ENCODE data around the gene MIPEP.

MIPEP gene

GRCh38 chr13:23848646-23849141 is 40.5 kb downstream of the MIPEP start:
- no peak for DNase-seq

- DNase-seq = no peak
These were observed 41.2 kb downstream of the MIPEP start for GRCh38 chr13:23848019-23848418.

GRCh38 chr13:23847497-23847896 is 41.7 kb downstream of the MIPEP start:
- DNase-seq = no peak

GRCh38 chr13:23845105-23845725 is 44.0 kb downstream of the MIPEP start:
- no peak for DNase-seq

- DNase-seq = no peak
These were observed 45.1 kb downstream of the MIPEP start for GRCh38 chr13:23844132-23844531.

GRCh38 chr13:23843436-23843835 is 45.8 kb downstream of the MIPEP start:
- no peak for DNase-seq

GRCh38 chr13:23842406-23842805 is 46.8 kb downstream of the MIPEP start:
- no peak for DNase-seq

- no peak for DNase-seq
These were observed 55.2 kb downstream of the MIPEP start for GRCh38 chr13:23833733-23834611.

- DNase-seq = no peak
These were observed 60.3 kb downstream of the MIPEP start for GRCh38 chr13:23828866-23829265.

GRCh38 chr13:23828086-23828485 is 61.1 kb downstream of the MIPEP start:
- DNase-seq = no peak

- no peak for DNase-seq
These were observed 64.0 kb downstream of the MIPEP start for GRCh38 chr13:23825179-23825578.

GRCh38 chr13:23824371-23824770 is 64.8 kb downstream of the MIPEP start:
- DNase-seq = no peak

- DNase-seq = no peak
These were observed 66.9 kb downstream of the MIPEP start for GRCh38 chr13:23822252-23822824.

- DNase-seq = no peak
These were observed 68.7 kb downstream of the MIPEP start for GRCh38 chr13:23820530-23820929.

GRCh38 chr13:23817830-23818229 is 71.4 kb downstream of the MIPEP start:
- DNase-seq = no peak

GRCh38 chr13:23817136-23817535 is 72.1 kb downstream of the MIPEP start:
- no peak for DNase-seq

GRCh38 chr13:23813635-23814034 is 75.6 kb downstream of the MIPEP start:
- DNase-seq = no peak

- DNase-seq = no peak
These were observed 77.7 kb downstream of the MIPEP start for GRCh38 chr13:23811366-23812062.

- DNase-seq = no peak
These were observed 78.4 kb downstream of the MIPEP start for GRCh38 chr13:23810685-23811240.

GRCh38 chr13:23808803-23809202 is 80.4 kb downstream of the MIPEP start:
- DNase-seq = no peak

- no peak for DNase-seq
These were observed 82.2 kb downstream of the MIPEP start for GRCh38 chr13:23806874-23807526.

- DNase-seq = no peak
These were observed 83.4 kb downstream of the MIPEP start for GRCh38 chr13:23805821-23806220.
